ENCODE measurements around the gene UTS2B. TPM values are rescaled to one million over a fixed set of nuclear protein-coding genes. Genes with fewer than 3 reads are reported as not detected.

UTS2B gene
- polyA plus RNA-seq, 1 donor from 2014 or later, result 0.46 TPM

- Histone ChIP-seq H3K27me3 (ENCODE audit: insufficient read depth, low read depth, low read length) (no peaks in the 10 kb centered on the region), H3K79me2 (replicated peaks; ENCODE audit: insufficient read depth, low read length) (peaks cover 31% of the 10 kb centered on the region), H2AFZ (ENCODE audit: low read depth, low read length) (no peak overlapping the region)
These were observed 16.9 kb upstream of the UTS2B start for GRCh38 chr3:191347228-191347627.

GRCh38 chr3:191345334-191345733, 15.0 kb upstream of the UTS2B start:
- H3K27me3 ChIP-seq (ENCODE audit: insufficient read depth, low read depth, low read length), result no peaks in the 10 kb centered on the region
- H3K79me2 ChIP-seq (replicated peaks; ENCODE audit: insufficient read depth, low read length), result peaks cover 50% of the 10 kb centered on the region
- H3K36me3 ChIP-seq (ENCODE audit: insufficient read depth, low read length), result no peaks in the 10 kb centered on the region
- no peak overlapping the region for H3K4me2 ChIP-seq (ENCODE audit: low read length)
- no peaks in the 10 kb centered on the region for H4K20me1 ChIP-seq (ENCODE audit: insufficient read depth)
- H3K9me2 ChIP-seq (ENCODE audit: insufficient read depth, low read length), result no peaks in the 10 kb centered on the region
- H3K27ac ChIP-seq (ENCODE audit: low read length), result no peak overlapping the region
- no peaks in the 10 kb centered on the region for H3F3A ChIP-seq (ENCODE audit: insufficient read depth, low read length, poor library complexity, severe bottlenecking)
- no peaks in the 10 kb centered on the region for H3K9me3 ChIP-seq (ENCODE audit: low read length)
- H3K4me3 ChIP-seq (ENCODE audit: low read length), result no peak overlapping the region
- TF ChIP-seq SMC3 (conservative IDR thresholded peaks at IDR 0.05; ENCODE audit: poor library complexity) (no peak), EP300 (conservative IDR thresholded peaks at IDR 0.05; ENCODE audit: poor library complexity, severe bottlenecking) (no peak), POLR2AphosphoS5 (IDR thresholded peaks at IDR 0.05) (no peak), CTCF (IDR thresholded peaks at IDR 0.05; ENCODE audit: poor library complexity, severe bottlenecking) (no peak), TAF1 (IDR thresholded peaks at IDR 0.05; ENCODE audit: low read depth) (no peak), REST (IDR thresholded peaks at IDR 0.05; ENCODE audit: borderline replicate concordance) (no peak)
- H2AFZ ChIP-seq (ENCODE audit: low read depth, low read length), result no peak overlapping the region
- no peak overlapping the region for H3K9ac ChIP-seq (ENCODE audit: low read length)

More at GRCh38 chr3:191347228-191347627, 16.9 kb upstream of the UTS2B start:
- H3K9ac ChIP-seq (ENCODE audit: low read length), result no peak overlapping the region
- no peak for TF ChIP-seq CTCF (IDR thresholded peaks at IDR 0.05; ENCODE audit: poor library complexity, severe bottlenecking)
- TF ChIP-seq REST (IDR thresholded peaks at IDR 0.05; ENCODE audit: borderline replicate concordance), result no peak
- TF ChIP-seq RAD21 (conservative IDR thresholded peaks at IDR 0.05), result no peak
- no peak for TF ChIP-seq TAF1 (IDR thresholded peaks at IDR 0.05; ENCODE audit: low read depth)
- TF ChIP-seq MXI1 (conservative IDR thresholded peaks at IDR 0.05; ENCODE audit: poor library complexity, severe bottlenecking), result no peak
- no peak for TF ChIP-seq POLR2AphosphoS5 (IDR thresholded peaks at IDR 0.05)
- no peak overlapping the region for H3K27ac ChIP-seq (ENCODE audit: low read length)
- H3F3A ChIP-seq (ENCODE audit: insufficient read depth, low read length, poor library complexity, severe bottlenecking), result no peaks in the 10 kb centered on the region
- H3K36me3 ChIP-seq (ENCODE audit: insufficient read depth, low read length), result no peaks in the 10 kb centered on the region
- H3K9me3 ChIP-seq (ENCODE audit: low read length), result no peaks in the 10 kb centered on the region
- no peak overlapping the region for H3K4me3 ChIP-seq (ENCODE audit: low read length)
- H3K9me2 ChIP-seq (ENCODE audit: insufficient read depth, low read length), result no peaks in the 10 kb centered on the region
- H4K20me1 ChIP-seq (ENCODE audit: insufficient read depth), result no peaks in the 10 kb centered on the region
- H3K4me2 ChIP-seq (ENCODE audit: low read length), result no peak overlapping the region

Data from neural cell (in vitro differentiated cells).